CD4-positive, alpha-beta T cell treated with Interleukin-10 for 1 hour (primary cell): ENCODE data around the gene PIEZO2.
"Not testable (repeated sequence)": the region's sequence is repeated elsewhere in the genome, so short reads cannot be mapped to it uniquely, and the experiment has no call there.

Experiments used
- DNase-seq: peaks from one replicate; pipeline ENCODE4 v3.0.0-alpha.2; 2020

PIEZO2 gene

DNA sequence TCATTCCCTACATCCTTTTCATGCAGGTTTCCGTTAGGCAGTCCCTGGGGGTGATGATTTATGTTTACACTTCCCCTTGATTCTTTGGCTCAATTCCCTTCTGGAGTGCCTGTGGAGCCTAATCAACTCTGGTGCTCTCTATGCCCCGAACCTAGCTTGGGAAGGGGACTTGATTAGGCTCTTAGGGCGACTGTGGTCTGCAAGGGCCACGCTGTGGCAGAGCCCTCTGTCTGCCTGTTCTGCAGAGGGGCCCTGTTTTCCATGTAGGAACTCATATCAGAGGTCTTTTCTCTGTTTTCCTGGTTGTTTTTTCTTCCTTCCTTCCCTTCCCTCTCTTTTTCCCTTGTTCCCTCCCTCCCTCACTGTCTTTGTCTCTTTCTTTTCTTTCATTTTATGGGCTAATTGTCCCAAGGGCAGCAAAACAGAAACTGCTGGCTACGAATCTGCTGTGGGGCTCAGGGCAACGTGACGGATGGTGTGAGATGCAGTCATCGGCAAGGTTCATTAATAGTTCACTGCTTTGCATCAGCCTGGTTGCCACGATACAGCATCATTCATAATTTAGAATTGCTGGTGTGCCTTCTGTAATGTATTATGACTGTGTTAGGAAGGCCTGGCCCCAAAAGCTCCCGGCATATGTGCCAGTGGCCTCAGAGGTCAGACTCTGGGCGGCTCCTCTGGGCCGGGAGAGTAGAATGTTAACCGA lies 489.0 kb downstream of the PIEZO2 start:
- no peak for DNase-seq

DNA sequence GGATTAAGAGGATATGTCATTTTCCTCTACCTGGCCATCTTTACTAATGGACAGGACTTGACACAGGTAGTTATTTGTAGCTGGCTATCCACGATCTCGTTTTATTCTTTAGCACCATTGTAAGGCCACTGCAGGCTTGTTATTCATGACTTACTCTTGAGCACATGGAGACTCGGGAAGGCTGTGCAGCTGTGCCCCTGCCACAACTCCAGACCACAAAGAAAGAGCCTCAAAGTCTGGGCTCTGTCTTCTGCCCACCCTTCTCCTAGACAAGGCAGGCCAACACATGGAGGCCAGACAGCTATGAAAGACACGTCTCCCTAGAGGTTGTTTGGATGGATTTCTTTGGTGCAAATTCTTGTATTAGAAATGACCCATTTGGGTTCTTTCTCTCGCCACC lies 489.8 kb downstream of the PIEZO2 start:
- no peak for DNase-seq

DNA sequence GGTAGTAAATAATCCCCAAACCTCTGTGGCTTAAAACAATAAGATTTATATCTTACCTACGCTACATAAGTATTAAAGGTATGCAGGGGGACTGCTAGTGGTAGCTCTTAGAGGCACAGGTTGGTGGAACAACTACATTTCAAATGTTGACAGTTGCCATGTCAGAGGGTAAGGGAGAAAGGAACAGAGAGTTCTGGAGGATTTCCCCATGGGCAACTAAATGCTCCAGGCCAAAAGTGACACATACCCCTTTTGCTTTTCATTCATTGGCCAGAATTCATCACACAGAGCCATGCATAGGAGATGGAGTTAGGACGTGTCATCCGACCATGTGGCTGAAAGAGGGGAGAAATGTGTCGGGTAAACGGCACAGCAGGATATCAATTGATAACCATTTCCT lies 490.4 kb downstream of the PIEZO2 start:
- no peak for DNase-seq

- not testable (repeated sequence) for DNase-seq
Observed at GRCh38 chr18:10644003-10644402, 505.4 kb downstream of the PIEZO2 start.

DNA sequence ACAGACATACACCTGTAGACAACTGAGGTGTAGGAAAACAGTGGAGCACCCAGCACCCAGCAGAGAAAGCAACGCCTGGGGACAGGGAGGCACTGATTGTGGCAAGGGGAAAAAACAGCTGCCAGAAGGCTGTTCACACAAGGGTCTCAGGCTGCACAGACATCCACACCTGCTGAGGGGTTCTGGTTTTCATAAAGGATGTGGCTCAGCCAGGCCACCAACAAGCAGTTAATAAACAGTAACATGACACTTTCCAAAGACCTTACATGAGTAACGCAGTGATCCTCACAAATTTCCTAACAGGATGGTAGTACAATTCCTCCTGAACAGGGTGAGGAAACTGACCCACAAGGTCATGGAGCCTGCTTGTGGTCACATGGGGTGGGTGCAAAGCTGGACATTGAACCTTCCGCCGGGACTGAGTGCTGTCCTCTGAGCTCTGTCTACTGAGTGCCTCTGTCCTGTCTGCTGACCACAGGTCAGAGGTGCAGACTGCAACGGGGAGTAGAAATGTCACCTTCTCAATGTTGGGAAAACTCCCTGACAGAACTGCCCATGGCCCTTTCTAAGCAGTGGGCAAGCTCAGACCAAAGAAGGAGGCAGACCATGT lies 506.3 kb downstream of the PIEZO2 start:
- DNase-seq = not testable (repeated sequence)

DNA sequence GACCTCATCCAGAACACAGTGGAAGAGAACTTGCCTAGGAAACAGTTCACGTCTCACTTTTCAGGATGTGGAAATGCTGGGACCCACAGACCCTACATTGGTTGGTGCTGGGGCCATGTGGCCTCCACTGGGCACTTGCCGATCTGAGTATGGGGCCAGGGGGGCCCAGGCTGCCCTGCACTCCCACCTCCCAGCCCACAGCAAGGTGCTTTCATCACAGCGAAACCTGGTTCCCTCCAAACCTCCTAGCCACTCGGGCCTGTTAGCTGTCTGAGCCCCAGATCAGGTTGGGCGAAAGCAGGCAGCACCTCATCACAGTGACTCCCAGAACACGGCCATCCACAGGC lies 510.9 kb downstream of the PIEZO2 start:
- DNase-seq = not testable (repeated sequence)

GRCh38 chr18:10637858-10638538 lies 511.4 kb downstream of the PIEZO2 start:
- not testable (repeated sequence) for DNase-seq

- DNase-seq = not testable (repeated sequence)
Observed at GRCh38 chr18:10629076-10629475, 520.3 kb downstream of the PIEZO2 start.

GRCh38 chr18:10626606-10627213 lies 522.7 kb downstream of the PIEZO2 start:
- DNase-seq = not testable (repeated sequence)

GRCh38 chr18:10623606-10624005 lies 525.8 kb downstream of the PIEZO2 start:
- DNase-seq = not testable (repeated sequence)

GRCh38 chr18:10622982-10623381 lies 526.4 kb downstream of the PIEZO2 start:
- not testable (repeated sequence) for DNase-seq

DNA sequence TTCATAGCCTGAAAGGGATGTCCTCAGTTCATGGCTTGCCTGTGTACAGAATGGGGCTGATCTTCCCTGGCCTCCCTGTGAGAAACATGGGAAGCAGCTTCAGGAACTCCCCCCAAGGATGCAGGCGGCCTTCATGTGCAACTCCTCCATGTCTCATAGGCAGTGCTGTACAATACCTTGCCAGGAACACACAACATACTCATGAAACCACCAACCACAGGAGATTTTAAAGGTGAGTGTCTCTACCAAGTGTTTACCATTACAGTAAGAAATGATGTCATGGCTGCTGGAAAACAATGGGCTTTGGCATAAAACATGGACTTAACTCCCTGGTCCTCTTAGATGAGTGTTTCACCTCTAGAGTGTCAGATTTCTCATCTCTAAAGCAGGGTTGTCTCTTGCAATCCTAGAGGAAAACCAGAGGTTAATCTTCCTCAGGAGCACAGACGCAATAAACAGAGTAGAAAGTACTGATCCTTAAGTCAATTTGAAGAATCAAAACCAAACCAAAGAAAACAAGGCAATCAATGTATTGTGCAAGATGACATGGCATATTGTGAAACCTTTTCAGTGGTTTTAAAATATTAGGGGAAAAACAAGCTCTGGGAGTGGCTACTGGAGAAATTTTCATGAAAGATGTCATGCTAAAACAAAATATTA lies 528.6 kb downstream of the PIEZO2 start:
- DNase-seq = not testable (repeated sequence)
